RWPE1 (cell line): ENCODE data around the gene HNF1B.

Source experiments
- CTCF ChIA-PET: fragments of 350-600 bp; sonication (Branson Sonifier 250); formaldehyde crosslinking; extraction: SDS; loops from one replicate; lab custom pipeline; 2021; lab: Yijun Ruan, JAX
- POLR2A ChIA-PET: fragments of 400-600 bp; formaldehyde crosslinking; extraction: SDS; loops from one replicate; lab custom pipeline; 2020; ENCODE audit warnings: antibody characterized with exemption; ENCODE audit not compliant: low non-redundant PET; lab: Yijun Ruan, JAX
- DNase-seq: peaks from one replicate; pipeline ENCODE4 v3.0.0; 2012; ENCODE audit warnings: low spot score
- H3K27ac ChIP-seq: fragments of 450-650 bp; 2 replicates; pipeline ENCODE4 v1.5.1; 2017
- CTCF ChIP-seq: fragments of 450-650 bp; conservative IDR thresholded peaks from 2 replicates; pipeline ENCODE4 v1.5.1; 2017; ENCODE audit warnings: low read depth, mild to moderate bottlenecking

Gene HNF1B

GRCh38 chr17:37754363-37754762 is 9.5 kb upstream of the HNF1B start:
- ChIA-PET CTCF (interaction anchor here (1.5 kb wide), 1 partner anchor 16 kb away, joined by 5 read pairs; no protein-coding TSS in a partner anchor), POLR2A (no interaction called here)
- DNase-seq: no peak
- no peak for TF ChIP-seq CTCF
- H3K27ac ChIP-seq: no peak overlapping the region

- ChIA-PET POLR2A (no interaction called here), CTCF (no interaction called here)
- no peak for TF ChIP-seq CTCF
- peak; percentile 62 for DNase-seq
- no peak overlapping the region for H3K27ac ChIP-seq
These were observed 7.6 kb upstream of the HNF1B start for GRCh38 chr17:37752482-37752881.

- ChIA-PET CTCF (interaction anchor here (0.6 kb wide), 1 partner anchor 101 kb away, joined by 5 read pairs; no protein-coding TSS in a partner anchor), POLR2A (no interaction called here)
- no peak for TF ChIP-seq CTCF
- no peak overlapping the region for H3K27ac ChIP-seq
- no peak for DNase-seq
These were observed 6.1 kb upstream of the HNF1B start for GRCh38 chr17:37750768-37751475.

DNA sequence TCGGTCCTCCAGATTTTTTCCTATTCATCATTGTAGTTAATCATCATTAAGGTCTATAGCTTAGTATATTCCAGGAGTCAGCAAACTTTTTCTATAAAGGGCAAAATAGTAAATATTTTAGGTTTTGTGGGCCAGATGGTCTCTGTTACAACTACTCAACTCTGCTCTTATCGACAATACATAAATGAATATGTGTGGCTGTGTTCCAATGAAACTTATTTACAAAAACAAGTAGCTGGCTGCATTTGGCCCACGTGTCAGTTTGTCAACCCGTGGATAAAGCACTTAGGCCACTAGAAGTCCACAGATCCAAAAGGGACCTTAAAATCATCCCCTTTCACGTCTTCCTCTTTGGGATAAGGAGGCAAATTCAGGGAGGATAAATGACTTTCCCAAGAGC is 5.4 kb upstream of the HNF1B start:
- DNase-seq: no peak
- no peak overlapping the region for H3K27ac ChIP-seq
- POLR2A ChIA-PET: no interaction called here
- CTCF ChIA-PET: no interaction called here
- TF ChIP-seq CTCF: no peak

GRCh38 chr17:37747222-37747621 is 2.4 kb upstream of the HNF1B start:
- TF ChIP-seq CTCF: no peak
- ChIA-PET POLR2A (no interaction called here), CTCF (no interaction called here)
- DNase-seq: no peak
- no peak overlapping the region for H3K27ac ChIP-seq

- DNase-seq: no peak
- CTCF ChIA-PET: no interaction called here
These were observed 1.8 kb upstream of the HNF1B start for GRCh38 chr17:37746617-37747016.

More at GRCh38 chr17:37746617-37747016, 1.8 kb upstream of the HNF1B start:
- no peak overlapping the region for H3K27ac ChIP-seq
- TF ChIP-seq CTCF: no peak
- POLR2A ChIA-PET: no interaction called here
